HG03280 (cell line): Measurements from ENCODE around the gene NUMB.

Experiments
- ATAC-seq: cut with Tn5 transposase; IDR thresholded peaks from one replicate; pipeline ENCODE4 v1.9.1; 2021; ENCODE audit warnings: mild to moderate bottlenecking, moderate library complexity; ENCODE audit not compliant: unreplicated experiment

The NUMB gene

GRCh38 chr14:73236157-73236556 is 222.2 kb downstream of the NUMB start:
- no peak for ATAC-seq

- no peak for ATAC-seq
Measured at GRCh38 chr14:73235531-73236155, 222.7 kb downstream of the NUMB start.

- no peak for ATAC-seq
Measured at GRCh38 chr14:73234586-73235394, 223.6 kb downstream of the NUMB start.

GRCh38 chr14:73234029-73234428 is 224.3 kb downstream of the NUMB start:
- no peak for ATAC-seq

- ATAC-seq: no peak
Measured at GRCh38 chr14:73233564-73233963, 224.8 kb downstream of the NUMB start.

- ATAC-seq: no peak
Measured at GRCh38 chr14:73232984-73233383, 225.4 kb downstream of the NUMB start.

GRCh38 chr14:73231981-73232851 is 226.1 kb downstream of the NUMB start:
- no peak for ATAC-seq

- ATAC-seq: no peak
Measured at GRCh38 chr14:73230051-73230450, 228.3 kb downstream of the NUMB start.

GRCh38 chr14:73227812-73228781 is 230.2 kb downstream of the NUMB start:
- no peak for ATAC-seq

GRCh38 chr14:73225496-73225895 is 232.8 kb downstream of the NUMB start:
- ATAC-seq: no peak
